SK-N-MC (cell line): ENCODE results near the gene CUX1.

Experiments
- EZH2 ChIP-seq: fragments of 200-600 bp; sonication (generic); IDR thresholded peaks from one replicate; pipeline ENCODE4 v1.6.1; 2017; ENCODE audit warnings: antibody characterized with exemption
- FOXP2 ChIP-seq: optimal IDR thresholded peaks from 2 replicates; pipeline ENCODE3; 2011; ENCODE audit warnings: mild to moderate bottlenecking, moderate library complexity; ENCODE audit not compliant: insufficient read depth; ENCODE audit errors: extremely low read length, control extremely low read depth
- POLR2AphosphoS5 ChIP-seq: IDR thresholded peaks from 2 replicates; pipeline ENCODE4 v1.6.1; 2012; ENCODE audit warnings: mild to moderate bottlenecking, low read depth, low read length, borderline replicate concordance

DNA sequence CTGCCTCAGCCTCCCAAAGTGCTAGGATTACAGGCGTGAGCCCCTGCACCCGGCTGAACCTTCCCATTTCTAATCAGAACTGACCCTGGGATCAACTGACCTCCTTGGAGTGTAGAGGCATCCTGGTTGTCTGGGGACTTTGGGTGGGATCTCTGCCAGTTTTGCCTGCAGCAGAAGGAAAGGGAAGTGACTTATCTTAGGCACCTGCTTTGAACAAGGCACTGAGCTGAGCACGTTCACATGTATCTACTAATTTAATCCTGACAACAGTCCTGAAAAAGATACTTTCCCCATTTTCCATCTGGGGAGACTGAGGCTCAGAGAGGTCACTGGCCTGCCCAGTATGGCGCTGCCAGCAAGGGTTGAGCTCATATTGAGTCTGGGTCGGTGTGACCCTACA is 153.4 kb downstream of the CUX1 start:
- TF ChIP-seq POLR2AphosphoS5, result no peak
- no peak for TF ChIP-seq EZH2
- no peak for TF ChIP-seq FOXP2
